ENCODE results near the gene PCTP. TPM values are rescaled to one million over a fixed set of nuclear protein-coding genes. Genes with fewer than 3 reads are reported as not detected.

Gene PCTP
- total and polyA plus RNA-seq, 2 experiments from 2014 or later, result 22.7 to 35.4 TPM

DNA sequence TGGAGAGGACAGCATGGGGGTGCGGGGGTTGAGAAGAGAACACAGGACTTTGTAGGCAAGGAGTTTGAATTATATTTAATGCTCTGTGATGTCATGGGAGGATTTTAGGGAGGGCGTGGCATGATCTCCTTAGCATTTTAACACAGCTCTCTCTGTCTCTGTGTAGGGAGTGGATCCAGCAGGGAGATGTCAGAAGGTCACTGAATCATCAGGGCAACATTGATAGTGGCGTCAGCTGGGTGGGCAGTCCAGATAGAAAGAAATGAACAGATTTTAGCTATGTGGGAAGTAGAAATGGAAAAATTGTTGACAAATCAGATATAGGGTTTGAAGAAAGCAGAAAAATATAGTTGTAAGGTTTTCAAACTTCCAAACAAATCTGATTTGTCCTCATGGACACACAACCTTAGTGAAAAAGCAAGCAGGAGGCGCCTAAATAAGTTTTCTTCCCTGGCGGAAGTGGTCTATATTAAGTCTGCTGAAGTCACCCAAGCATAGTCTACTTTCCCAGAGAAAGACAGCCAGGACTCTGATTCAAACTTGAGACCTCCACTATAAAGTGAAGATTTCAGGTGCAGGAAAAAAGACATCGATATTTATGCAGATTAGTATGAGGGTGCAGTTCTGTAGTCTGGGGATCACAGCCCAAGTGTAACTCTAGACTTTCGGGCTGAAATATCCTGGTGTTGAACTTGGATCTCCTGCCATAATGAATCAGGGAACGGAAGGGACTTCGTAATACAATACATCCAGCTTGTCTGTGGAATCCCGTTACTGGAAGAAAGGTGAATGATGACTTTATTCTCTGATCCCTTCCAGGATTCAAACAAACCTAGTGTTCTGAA lies 10.1 kb upstream of the PCTP start:
- Histone ChIP-seq H3K79me2 (no peaks in the 10 kb centered on the region), H3K9me2 (replicated peaks; ENCODE audit: insufficient read depth) (no peaks in the 10 kb centered on the region), H2AFZ (no peak overlapping the region), H3K36me3 (replicated peaks; ENCODE audit: insufficient read depth, low read depth) (no peaks in the 10 kb centered on the region), H3K4me1 (ENCODE audit: insufficient read depth) (no peaks in the 10 kb centered on the region), H4K20me1 (ENCODE audit: insufficient read depth, poor library complexity, severe bottlenecking) (no peaks in the 10 kb centered on the region), H3K4me2 (no peak overlapping the region), H3K27ac (no peak overlapping the region), H3K4me3 (no peak overlapping the region), H3K27me3 (no peaks in the 10 kb centered on the region), H3K9me3 (ENCODE audit: low read depth) (no peaks in the 10 kb centered on the region)
- no peak for DNase-seq (ENCODE audit: low spot score)
- 90% methylated on average over 10 of the region's 10 CpGs for WGBS (ENCODE audit: low lambda C conversion rate, missing lambda C conversion rate)
- TF ChIP-seq EZH2phosphoT487 (IDR thresholded peaks at IDR 0.05; ENCODE audit: low read depth, severe bottlenecking, unreplicated experiment), result no peak
- TF ChIP-seq EZH2 (IDR thresholded peaks at IDR 0.05; ENCODE audit: borderline replicate concordance), result no peak
- TF ChIP-seq, protein P1, sequence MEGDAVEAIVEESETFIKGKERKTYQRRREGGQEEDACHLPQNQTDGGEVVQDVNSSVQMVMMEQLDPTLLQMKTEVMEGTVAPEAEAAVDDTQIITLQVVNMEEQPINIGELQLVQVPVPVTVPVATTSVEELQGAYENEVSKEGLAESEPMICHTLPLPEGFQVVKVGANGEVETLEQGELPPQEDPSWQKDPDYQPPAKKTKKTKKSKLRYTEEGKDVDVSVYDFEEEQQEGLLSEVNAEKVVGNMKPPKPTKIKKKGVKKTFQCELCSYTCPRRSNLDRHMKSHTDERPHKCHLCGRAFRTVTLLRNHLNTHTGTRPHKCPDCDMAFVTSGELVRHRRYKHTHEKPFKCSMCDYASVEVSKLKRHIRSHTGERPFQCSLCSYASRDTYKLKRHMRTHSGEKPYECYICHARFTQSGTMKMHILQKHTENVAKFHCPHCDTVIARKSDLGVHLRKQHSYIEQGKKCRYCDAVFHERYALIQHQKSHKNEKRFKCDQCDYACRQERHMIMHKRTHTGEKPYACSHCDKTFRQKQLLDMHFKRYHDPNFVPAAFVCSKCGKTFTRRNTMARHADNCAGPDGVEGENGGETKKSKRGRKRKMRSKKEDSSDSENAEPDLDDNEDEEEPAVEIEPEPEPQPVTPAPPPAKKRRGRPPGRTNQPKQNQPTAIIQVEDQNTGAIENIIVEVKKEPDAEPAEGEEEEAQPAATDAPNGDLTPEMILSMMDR (IDR thresholded peaks at IDR 0.05; ENCODE audit: poor library complexity), result no peak

DNA sequence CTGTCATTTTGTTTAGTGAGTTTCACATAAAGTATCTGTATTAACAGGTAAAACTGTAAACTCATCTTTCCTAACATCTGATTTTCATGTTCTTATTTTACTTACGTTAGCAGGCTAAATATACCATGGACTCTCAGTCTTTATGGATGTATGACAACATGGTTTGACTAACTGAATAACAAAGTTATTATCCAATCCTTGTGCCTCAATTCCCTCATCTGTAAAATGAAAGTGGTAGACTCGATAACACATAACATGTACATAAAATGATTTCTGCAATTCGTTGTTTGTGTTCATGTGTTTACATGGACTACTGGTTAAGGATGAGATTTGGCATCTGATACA lies 9.5 kb upstream of the PCTP start:
- H3K9me2 ChIP-seq (replicated peaks; ENCODE audit: insufficient read depth), result no peaks in the 10 kb centered on the region
- H3K4me3 ChIP-seq, result no peak overlapping the region
- H3K27me3 ChIP-seq, result no peaks in the 10 kb centered on the region
- H2AFZ ChIP-seq, result no peak overlapping the region
- H3K9me3 ChIP-seq (ENCODE audit: low read depth), result no peaks in the 10 kb centered on the region
- H3K4me1 ChIP-seq (ENCODE audit: insufficient read depth), result no peaks in the 10 kb centered on the region
- H3K27ac ChIP-seq, result no peak overlapping the region
- H3K4me2 ChIP-seq, result no peak overlapping the region
- no peak for DNase-seq (ENCODE audit: low spot score)
- 84% methylated on average over 3 of the region's 3 CpGs for WGBS (ENCODE audit: low lambda C conversion rate, missing lambda C conversion rate)
- H3K36me3 ChIP-seq (replicated peaks; ENCODE audit: insufficient read depth, low read depth), result no peaks in the 10 kb centered on the region
- H3K79me2 ChIP-seq, result no peaks in the 10 kb centered on the region
- no peak for TF ChIP-seq EZH2phosphoT487 (IDR thresholded peaks at IDR 0.05; ENCODE audit: low read depth, severe bottlenecking, unreplicated experiment)
- TF ChIP-seq, protein P1 (IDR thresholded peaks at IDR 0.05; ENCODE audit: poor library complexity), result no peak
- no peak for TF ChIP-seq EZH2 (IDR thresholded peaks at IDR 0.05; ENCODE audit: borderline replicate concordance)
- no peaks in the 10 kb centered on the region for H4K20me1 ChIP-seq (ENCODE audit: insufficient read depth, poor library complexity, severe bottlenecking)

DNA sequence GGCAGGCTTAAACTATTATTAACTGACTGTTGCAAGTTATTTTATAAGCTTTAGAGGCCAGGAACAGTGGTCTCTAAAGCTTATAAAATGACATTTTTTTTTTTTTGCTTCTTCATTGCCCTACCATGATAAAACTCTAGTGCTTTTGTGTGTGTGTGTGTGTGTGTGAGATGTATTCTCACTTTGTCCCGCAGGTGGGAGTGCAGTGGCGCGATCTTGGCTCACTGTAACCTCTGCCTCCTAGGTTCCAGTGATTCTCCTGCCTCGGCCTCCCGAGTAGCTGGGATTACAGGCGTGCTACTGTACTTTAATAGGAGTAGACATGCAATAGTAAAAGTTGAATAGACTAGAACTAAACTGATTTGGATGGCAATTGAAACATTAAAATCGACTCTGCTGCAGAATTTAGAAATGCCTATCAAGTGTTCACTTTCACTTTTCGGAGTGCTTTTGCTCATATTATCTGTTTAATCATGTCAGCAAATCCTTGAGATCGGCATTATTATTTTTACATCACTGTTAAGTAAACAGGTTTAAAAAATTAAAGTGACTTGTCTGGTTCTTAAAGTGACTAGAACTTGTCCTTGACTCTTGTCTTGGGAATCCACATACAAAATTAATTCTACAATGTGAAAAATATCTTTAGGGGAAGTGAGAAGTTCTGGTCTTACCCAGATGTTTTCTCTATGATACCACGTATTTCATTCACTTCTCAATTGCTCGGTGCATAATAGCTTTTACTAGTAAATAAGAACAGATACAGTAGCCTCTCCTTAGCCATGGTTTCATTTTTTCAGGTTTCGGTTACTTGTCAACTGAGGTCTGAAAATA lies 8.4 kb upstream of the PCTP start:
- Histone ChIP-seq H3K9me3 (ENCODE audit: low read depth) (no peaks in the 10 kb centered on the region), H3K27ac (no peak overlapping the region), H2AFZ (no peak overlapping the region), H3K4me3 (no peak overlapping the region), H4K20me1 (ENCODE audit: insufficient read depth, poor library complexity, severe bottlenecking) (no peaks in the 10 kb centered on the region), H3K9me2 (replicated peaks; ENCODE audit: insufficient read depth) (no peaks in the 10 kb centered on the region), H3K36me3 (replicated peaks; ENCODE audit: insufficient read depth, low read depth) (no peaks in the 10 kb centered on the region), H3K4me1 (ENCODE audit: insufficient read depth) (no peaks in the 10 kb centered on the region), H3K4me2 (no peak overlapping the region), H3K27me3 (no peaks in the 10 kb centered on the region), H3K79me2 (no peaks in the 10 kb centered on the region)
- 81% methylated on average over 12 of the region's 12 CpGs for WGBS (ENCODE audit: low lambda C conversion rate, missing lambda C conversion rate)
- TF ChIP-seq EZH2phosphoT487 (IDR thresholded peaks at IDR 0.05; ENCODE audit: low read depth, severe bottlenecking, unreplicated experiment), result no peak
- TF ChIP-seq EZH2 (IDR thresholded peaks at IDR 0.05; ENCODE audit: borderline replicate concordance), result no peak
- TF ChIP-seq, protein P1 (IDR thresholded peaks at IDR 0.05; ENCODE audit: poor library complexity), result no peak
- no peak for DNase-seq (ENCODE audit: low spot score)
